ENCODE data around the gene MEIOC. TPM values are rescaled to one million over a fixed set of nuclear protein-coding genes. Genes with fewer than 3 reads are reported as not detected.

Gene MEIOC
- total RNA-seq = under 1 TPM in 1 of 4 donors, not detected in 3; under 0.01 TPM

DNA sequence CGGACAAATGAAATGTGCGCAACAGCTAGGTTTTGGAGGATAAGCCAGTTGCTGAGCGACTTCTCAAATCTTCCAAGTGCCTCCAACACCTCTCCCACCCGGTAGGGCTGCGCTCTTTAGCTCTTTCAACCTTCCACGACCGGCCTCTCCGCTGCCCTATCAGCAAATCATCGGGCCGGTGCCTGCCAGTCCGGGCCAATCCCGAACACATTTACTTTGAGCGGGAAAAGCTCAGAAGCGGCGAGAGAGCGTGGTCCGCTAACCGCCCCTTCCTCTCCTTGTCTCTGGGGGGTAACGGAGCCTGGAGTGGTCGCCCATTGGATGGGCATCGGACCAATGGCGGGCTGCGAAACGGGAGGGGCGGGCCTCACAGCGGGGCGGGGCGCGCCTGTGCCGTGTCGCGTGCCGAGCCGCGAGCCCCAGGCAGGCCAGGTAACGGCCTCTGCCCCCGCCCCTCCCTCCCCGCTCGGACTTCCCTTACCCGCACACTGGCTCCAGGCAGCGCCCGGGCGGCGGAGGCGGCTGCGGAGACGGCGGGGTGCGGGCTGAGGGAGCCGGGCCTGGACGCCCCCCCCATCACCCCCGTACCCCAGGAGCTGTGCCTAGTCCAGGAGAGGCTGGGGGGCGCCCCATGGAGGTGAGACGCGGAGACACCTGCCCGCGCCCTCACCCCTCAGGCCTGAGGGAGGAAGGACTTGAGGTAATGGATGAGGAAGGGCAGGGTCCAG is at the start of gene MEIOC:
MEIOC (plus strand) TSS at position 486 of the 728 bp plus-strand sequence; CDS start at position 632, 146 bp downstream.
- Histone ChIP-seq H3K9me3 (no peaks in the 10 kb centered on the region), H3K27me3 (peaks cover 7 to 75% (median 12%) of the 10 kb centered on the region in 4 donors), H3K27ac (no peak within 1 kb of the TSS), H3K4me1 (peaks cover 0 to 16% (median 6%) of the 10 kb centered on the region in 3 donors), H3K36me3 (no peaks in the 10 kb centered on the region), H3K4me3 (peak within 1 kb of the TSS in 2 of 4 donors; percentile 34 to 48)
- intact Hi-C loops (cut with DNase I) = no loop called here
- TF ChIP-seq, protein P1, sequence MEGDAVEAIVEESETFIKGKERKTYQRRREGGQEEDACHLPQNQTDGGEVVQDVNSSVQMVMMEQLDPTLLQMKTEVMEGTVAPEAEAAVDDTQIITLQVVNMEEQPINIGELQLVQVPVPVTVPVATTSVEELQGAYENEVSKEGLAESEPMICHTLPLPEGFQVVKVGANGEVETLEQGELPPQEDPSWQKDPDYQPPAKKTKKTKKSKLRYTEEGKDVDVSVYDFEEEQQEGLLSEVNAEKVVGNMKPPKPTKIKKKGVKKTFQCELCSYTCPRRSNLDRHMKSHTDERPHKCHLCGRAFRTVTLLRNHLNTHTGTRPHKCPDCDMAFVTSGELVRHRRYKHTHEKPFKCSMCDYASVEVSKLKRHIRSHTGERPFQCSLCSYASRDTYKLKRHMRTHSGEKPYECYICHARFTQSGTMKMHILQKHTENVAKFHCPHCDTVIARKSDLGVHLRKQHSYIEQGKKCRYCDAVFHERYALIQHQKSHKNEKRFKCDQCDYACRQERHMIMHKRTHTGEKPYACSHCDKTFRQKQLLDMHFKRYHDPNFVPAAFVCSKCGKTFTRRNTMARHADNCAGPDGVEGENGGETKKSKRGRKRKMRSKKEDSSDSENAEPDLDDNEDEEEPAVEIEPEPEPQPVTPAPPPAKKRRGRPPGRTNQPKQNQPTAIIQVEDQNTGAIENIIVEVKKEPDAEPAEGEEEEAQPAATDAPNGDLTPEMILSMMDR (IDR thresholded peaks at IDR 0.05) = no peak
- TF ChIP-seq POLR2A (IDR thresholded peaks at IDR 0.05) = no peak
- WGBS, 2 donors = 26 to 56% methylated on average over 4 to 14 of the region's 57 CpGs
- no peak for DNase-seq

DNA sequence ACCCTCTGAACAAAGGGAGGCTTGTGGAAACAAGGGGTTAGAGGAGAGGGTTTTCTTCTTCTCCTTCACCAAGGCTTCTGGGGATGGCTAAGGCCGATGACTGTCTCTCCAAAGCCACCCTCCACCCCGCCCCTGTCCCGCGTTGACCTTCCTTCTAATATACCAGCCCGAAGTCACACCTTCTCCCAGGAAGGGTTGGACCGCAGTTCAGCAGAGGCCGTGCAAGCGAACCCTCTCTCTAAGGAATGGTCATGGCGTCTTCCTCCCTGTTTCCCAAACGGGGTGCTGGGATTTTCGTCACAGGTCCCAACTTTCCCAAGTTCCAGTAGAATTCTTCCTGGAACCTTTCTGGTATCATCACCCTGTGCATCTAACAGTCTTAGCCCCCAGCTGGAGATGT is 49.6 kb upstream of the MEIOC start:
- no peak overlapping the region for H3K27ac ChIP-seq
- TF ChIP-seq POLR2A (IDR thresholded peaks at IDR 0.05) = no peak
- TF ChIP-seq, protein P1 (IDR thresholded peaks at IDR 0.05) = no peak
- H3K27me3 ChIP-seq = peaks cover 0 to 21% (median 0%) of the 10 kb centered on the region in 4 donors
- no peaks in the 10 kb centered on the region for H3K9me3 ChIP-seq
- intact Hi-C loops (cut with DNase I) = no loop called here
- no peaks in the 10 kb centered on the region for H3K36me3 ChIP-seq
- no peak for DNase-seq
- peaks cover 0 to 7% (median 0%) of the 10 kb centered on the region in 3 donors for H3K4me1 ChIP-seq
- WGBS, 2 donors = 88 to 90% methylated on average over 11 of the region's 11 CpGs
- no peak overlapping the region for H3K4me3 ChIP-seq

DNA sequence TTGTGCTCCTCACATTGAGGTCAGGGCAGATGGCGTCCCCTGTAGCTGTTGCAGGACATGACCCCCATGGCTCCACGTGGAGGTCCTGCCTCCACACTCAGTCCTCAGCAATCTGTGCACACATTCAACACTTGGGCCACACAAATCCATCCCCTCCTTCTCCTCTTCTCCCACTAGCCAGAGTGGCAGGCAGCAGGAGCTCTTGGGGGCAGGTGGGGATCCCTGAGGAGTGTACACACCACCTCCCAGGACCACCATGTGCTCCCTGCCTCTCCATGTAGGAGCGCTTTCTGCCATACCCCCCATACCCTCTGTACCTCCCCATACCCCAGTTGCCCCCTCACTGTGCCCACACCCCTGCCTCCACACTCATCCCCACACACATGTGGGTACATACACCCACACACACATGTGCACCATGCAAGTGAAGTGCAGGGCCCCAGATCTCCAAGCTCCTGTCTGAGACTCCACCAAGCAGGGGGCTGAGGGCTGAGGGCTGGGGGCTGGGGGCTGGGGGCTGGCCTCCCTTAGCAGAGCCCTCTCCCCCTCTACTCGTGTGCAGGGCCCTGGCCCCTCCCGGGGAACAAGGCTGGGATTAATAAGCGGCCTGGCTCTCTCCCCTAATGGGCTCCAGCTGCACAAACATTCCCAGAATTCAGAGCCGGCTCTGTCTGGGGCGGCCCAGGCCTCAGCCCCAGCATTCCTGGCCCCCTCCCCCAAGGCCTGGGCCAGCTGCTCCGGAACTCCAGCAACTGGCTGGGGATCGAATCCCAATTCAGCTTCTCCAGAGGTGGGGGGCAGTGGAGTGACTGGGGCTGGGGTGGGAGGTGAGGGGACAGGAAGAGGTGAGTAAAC is 48.2 kb upstream of the MEIOC start:
- no peak overlapping the region for H3K4me3 ChIP-seq
- H3K27me3 ChIP-seq = peaks cover 0 to 21% (median 0%) of the 10 kb centered on the region in 4 donors
- H3K27ac ChIP-seq = no peak overlapping the region
- H3K36me3 ChIP-seq = no peaks in the 10 kb centered on the region
- intact Hi-C loops (cut with DNase I) = no loop called here
- WGBS, 2 donors = 40 to 81% methylated on average over 2 to 3 of the region's 10 CpGs
- no peaks in the 10 kb centered on the region for H3K9me3 ChIP-seq
- TF ChIP-seq, protein P1 (IDR thresholded peaks at IDR 0.05) = no peak
- TF ChIP-seq POLR2A (IDR thresholded peaks at IDR 0.05) = no peak
- no peak for DNase-seq
- peaks cover 0 to 7% (median 0%) of the 10 kb centered on the region in 3 donors for H3K4me1 ChIP-seq

DNA sequence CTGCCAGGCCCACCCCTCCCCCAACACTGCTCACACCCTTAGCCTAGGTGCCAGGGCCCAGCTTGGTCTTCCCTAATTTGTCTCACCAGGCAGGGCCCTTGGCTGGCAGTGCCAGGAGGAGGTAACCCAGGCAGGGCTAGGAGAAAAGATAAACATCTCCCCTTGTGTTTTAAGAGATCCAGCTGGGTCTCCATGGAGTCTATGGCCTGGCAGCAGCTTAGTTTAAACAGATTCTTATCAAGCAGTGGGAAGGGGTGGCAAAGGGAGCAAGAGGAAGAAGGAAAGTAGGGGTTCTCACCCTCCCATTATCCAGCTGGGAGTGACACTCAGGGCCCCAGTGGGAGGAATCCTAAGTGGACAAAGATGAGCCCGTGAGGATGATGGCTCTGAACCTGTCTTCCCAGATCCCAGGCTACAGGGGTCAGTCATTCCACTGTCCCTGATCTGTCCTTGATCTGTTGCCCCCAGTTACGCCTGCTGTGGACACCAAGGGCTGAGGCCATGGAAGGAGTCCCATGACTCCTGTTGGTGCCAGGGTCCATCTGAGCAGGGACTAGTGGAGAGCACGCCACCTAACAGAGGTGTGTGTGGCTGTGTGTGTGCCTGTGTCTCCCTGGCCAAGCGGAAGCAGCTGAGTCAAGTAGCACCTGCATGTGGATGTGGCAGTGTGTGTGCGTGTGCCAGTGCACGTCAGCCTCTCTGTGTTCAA is 47.4 kb upstream of the MEIOC start:
- Histone ChIP-seq H3K4me1 (peaks cover 0 to 7% (median 0%) of the 10 kb centered on the region in 3 donors), H3K9me3 (no peaks in the 10 kb centered on the region), H3K27me3 (peaks cover 0 to 25% (median 0%) of the 10 kb centered on the region in 4 donors), H3K36me3 (no peaks in the 10 kb centered on the region), H3K27ac (no peak overlapping the region), H3K4me3 (no peak overlapping the region)
- no peak for TF ChIP-seq POLR2A (IDR thresholded peaks at IDR 0.05)
- TF ChIP-seq, protein P1 (IDR thresholded peaks at IDR 0.05) = no peak
- 59 to 67% methylated on average over 2 to 3 of the region's 6 CpGs for WGBS, 2 donors
- DNase-seq = no peak
- intact Hi-C loops (cut with DNase I) = no loop called here
